ENCODE data around the gene SCT. TPM values are rescaled to one million over a fixed set of nuclear protein-coding genes. Genes with fewer than 3 reads are reported as not detected.

The SCT gene
- total RNA-seq, 1 experiment from 2014 or later, result not detected

GRCh38 chr11:621838-622237 lies 5.1 kb downstream of the SCT start:
- Mint-ChIP-seq H3K27me3 (ENCODE audit: unreplicated experiment) (no peaks in the 10 kb centered on the region), H3K9me3 (ENCODE audit: low read depth, unreplicated experiment) (no peaks in the 10 kb centered on the region), H3K27ac (ENCODE audit: unreplicated experiment) (no peak overlapping the region), H3K4me3 (ENCODE audit: low read depth, unreplicated experiment) (no peak overlapping the region), H3K4me1 (ENCODE audit: low read depth, unreplicated experiment) (peaks cover 10% of the 10 kb centered on the region), H3K36me3 (ENCODE audit: insufficient read depth, unreplicated experiment) (peaks cover 53% of the 10 kb centered on the region)
- TF ChIP-seq CTCF (IDR thresholded peaks at IDR 0.05; ENCODE audit: unreplicated experiment), result no peak
- intact Hi-C loops (cut with micrococcal nuclease; ENCODE audit: unreplicated experiment), result no loop called here
- CTCF ChIA-PET, result no interaction called here
- no TSS peak for BruUV-seq (replicated peaks)
- no peak for DNase-seq

GRCh38 chr11:620935-621814 lies 5.8 kb downstream of the SCT start:
- CTCF ChIA-PET, result no interaction called here
- peaks cover 10% of the 10 kb centered on the region for H3K4me1 Mint-ChIP-seq (ENCODE audit: low read depth, unreplicated experiment)
- intact Hi-C loops (cut with micrococcal nuclease; ENCODE audit: unreplicated experiment), result no loop called here

GRCh38 chr11:620201-620600 lies 6.8 kb downstream of the SCT start:
- Mint-ChIP-seq H3K27me3 (ENCODE audit: unreplicated experiment) (no peaks in the 10 kb centered on the region), H3K4me3 (ENCODE audit: low read depth, unreplicated experiment) (no peak overlapping the region), H3K9me3 (ENCODE audit: low read depth, unreplicated experiment) (no peaks in the 10 kb centered on the region), H3K36me3 (ENCODE audit: insufficient read depth, unreplicated experiment) (peaks cover 60% of the 10 kb centered on the region), H3K27ac (ENCODE audit: unreplicated experiment) (no peak overlapping the region), H3K4me1 (ENCODE audit: low read depth, unreplicated experiment) (peaks cover 10% of the 10 kb centered on the region)
- intact Hi-C loops (cut with micrococcal nuclease; ENCODE audit: unreplicated experiment), result no loop called here
- no peak for TF ChIP-seq CTCF (IDR thresholded peaks at IDR 0.05; ENCODE audit: unreplicated experiment)
- no peak for DNase-seq
- no TSS peak for BruUV-seq (replicated peaks)
- CTCF ChIA-PET, result no interaction called here

More at GRCh38 chr11:620935-621814, 5.8 kb downstream of the SCT start:
- Mint-ChIP-seq H3K36me3 (ENCODE audit: insufficient read depth, unreplicated experiment) (peaks cover 56% of the 10 kb centered on the region), H3K27ac (ENCODE audit: unreplicated experiment) (no peak overlapping the region), H3K9me3 (ENCODE audit: low read depth, unreplicated experiment) (no peaks in the 10 kb centered on the region), H3K27me3 (ENCODE audit: unreplicated experiment) (no peaks in the 10 kb centered on the region), H3K4me3 (ENCODE audit: low read depth, unreplicated experiment) (no peak overlapping the region)
- no peak for TF ChIP-seq CTCF (IDR thresholded peaks at IDR 0.05; ENCODE audit: unreplicated experiment)
- BruUV-seq (replicated peaks), result no TSS peak
- DNase-seq, result no peak

- H3K27ac Mint-ChIP-seq (ENCODE audit: unreplicated experiment), result no peak overlapping the region
- BruUV-seq (replicated peaks), result no TSS peak
- H3K4me3 Mint-ChIP-seq (ENCODE audit: low read depth, unreplicated experiment), result no peak overlapping the region
- no peaks in the 10 kb centered on the region for H3K9me3 Mint-ChIP-seq (ENCODE audit: low read depth, unreplicated experiment)
- H3K36me3 Mint-ChIP-seq (ENCODE audit: insufficient read depth, unreplicated experiment), result peaks cover 60% of the 10 kb centered on the region
- TF ChIP-seq CTCF (IDR thresholded peaks at IDR 0.05; ENCODE audit: unreplicated experiment), result no peak
- CTCF ChIA-PET, result no interaction called here
- intact Hi-C loops (cut with micrococcal nuclease; ENCODE audit: unreplicated experiment), result no loop called here
- H3K27me3 Mint-ChIP-seq (ENCODE audit: unreplicated experiment), result no peaks in the 10 kb centered on the region
- DNase-seq, result no peak
- peaks cover 10% of the 10 kb centered on the region for H3K4me1 Mint-ChIP-seq (ENCODE audit: low read depth, unreplicated experiment)
Measured at GRCh38 chr11:619628-620050, 7.3 kb downstream of the SCT start.

All from Calu3 (cell line).